ENCODE data around the gene PIEZO1.

DNA sequence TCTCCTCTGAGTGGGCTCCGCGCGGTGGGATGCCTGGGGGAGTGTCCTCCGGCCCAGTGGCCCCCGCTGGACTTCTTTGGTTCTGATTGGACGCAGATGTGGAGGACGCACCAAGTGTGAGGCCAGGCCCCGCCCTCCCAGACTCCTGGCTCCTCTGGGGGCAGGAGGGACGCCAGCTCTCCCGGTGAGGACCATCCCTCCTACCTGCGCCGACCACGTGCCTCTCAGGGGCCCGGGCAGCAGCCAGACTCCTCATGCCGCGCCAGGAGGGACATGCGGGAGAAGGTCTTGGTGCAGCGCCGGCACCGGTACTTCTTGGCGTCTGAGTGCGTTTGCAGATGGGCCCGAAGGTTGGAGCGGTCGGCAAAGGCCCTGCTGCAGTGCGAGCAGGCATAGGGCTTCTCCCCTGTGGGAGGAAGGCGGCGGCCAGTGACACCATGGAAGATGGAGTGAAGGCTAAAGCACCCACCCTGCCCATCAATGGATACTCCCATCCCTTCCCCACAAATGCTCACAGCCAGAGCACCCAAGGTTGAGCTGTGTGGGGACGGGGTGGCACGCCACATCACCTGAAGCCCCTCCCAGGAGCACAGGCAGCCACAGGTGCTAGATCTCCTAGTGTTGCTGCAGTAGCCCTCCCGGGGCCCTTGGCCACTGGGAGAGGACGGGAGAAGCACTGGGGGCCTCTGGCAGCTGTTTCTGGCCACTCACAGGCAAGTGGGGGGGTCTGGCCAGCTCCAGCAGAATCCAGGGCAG lies 106.6 kb downstream of the PIEZO1 start:
- TF ChIP-seq, protein P1, sequence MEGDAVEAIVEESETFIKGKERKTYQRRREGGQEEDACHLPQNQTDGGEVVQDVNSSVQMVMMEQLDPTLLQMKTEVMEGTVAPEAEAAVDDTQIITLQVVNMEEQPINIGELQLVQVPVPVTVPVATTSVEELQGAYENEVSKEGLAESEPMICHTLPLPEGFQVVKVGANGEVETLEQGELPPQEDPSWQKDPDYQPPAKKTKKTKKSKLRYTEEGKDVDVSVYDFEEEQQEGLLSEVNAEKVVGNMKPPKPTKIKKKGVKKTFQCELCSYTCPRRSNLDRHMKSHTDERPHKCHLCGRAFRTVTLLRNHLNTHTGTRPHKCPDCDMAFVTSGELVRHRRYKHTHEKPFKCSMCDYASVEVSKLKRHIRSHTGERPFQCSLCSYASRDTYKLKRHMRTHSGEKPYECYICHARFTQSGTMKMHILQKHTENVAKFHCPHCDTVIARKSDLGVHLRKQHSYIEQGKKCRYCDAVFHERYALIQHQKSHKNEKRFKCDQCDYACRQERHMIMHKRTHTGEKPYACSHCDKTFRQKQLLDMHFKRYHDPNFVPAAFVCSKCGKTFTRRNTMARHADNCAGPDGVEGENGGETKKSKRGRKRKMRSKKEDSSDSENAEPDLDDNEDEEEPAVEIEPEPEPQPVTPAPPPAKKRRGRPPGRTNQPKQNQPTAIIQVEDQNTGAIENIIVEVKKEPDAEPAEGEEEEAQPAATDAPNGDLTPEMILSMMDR (IDR thresholded peaks at IDR 0.05) = no peak
- TF ChIP-seq POLR2A (IDR thresholded peaks at IDR 0.05) = no peak
